Activated gamma-delta T cell (primary cell): ENCODE results near the gene CHRNB1.
"Not testable (repeated sequence)": the region's sequence is repeated elsewhere in the genome, so short reads cannot be mapped to it uniquely, and the experiment has no call there.

Experiments
- DNase-seq: peaks from one replicate; lab custom pipeline; 2025; lab: John Stamatoyannopoulos, UW

CHRNB1 gene

GRCh38 chr17:7467498-7467897 lies 22.6 kb downstream of the CHRNB1 start:
- DNase-seq: no peak

GRCh38 chr17:7468290-7468689 lies 23.4 kb downstream of the CHRNB1 start:
- DNase-seq: no peak

GRCh38 chr17:7468804-7469389 lies 24.0 kb downstream of the CHRNB1 start:
- DNase-seq: no peak

- DNase-seq: not testable (repeated sequence)
These were observed 25.0 kb downstream of the CHRNB1 start for GRCh38 chr17:7469843-7470242.

- DNase-seq: not testable (repeated sequence)
These were observed 25.7 kb downstream of the CHRNB1 start for GRCh38 chr17:7470457-7470973.

- no peak for DNase-seq
These were observed 26.9 kb downstream of the CHRNB1 start for GRCh38 chr17:7471729-7472128.

GRCh38 chr17:7474767-7475166 lies 29.9 kb downstream of the CHRNB1 start:
- not testable (repeated sequence) for DNase-seq

- DNase-seq: no peak
These were observed 31.0 kb downstream of the CHRNB1 start for GRCh38 chr17:7475764-7476422.

GRCh38 chr17:7476494-7476893 lies 31.6 kb downstream of the CHRNB1 start:
- DNase-seq: no peak

- DNase-seq: no peak
These were observed 32.1 kb downstream of the CHRNB1 start for GRCh38 chr17:7476951-7477350.

- DNase-seq: no peak
These were observed 32.8 kb downstream of the CHRNB1 start for GRCh38 chr17:7477392-7478275.

- peak; percentile 70 for DNase-seq
These were observed 33.7 kb downstream of the CHRNB1 start for GRCh38 chr17:7478276-7479212.

GRCh38 chr17:7479213-7480088 lies 34.6 kb downstream of the CHRNB1 start, which contains the start of gene ZBTB4:
TSS of gene ZBTB4 (minus strand) at chr17:7479631. CDS start at chr17:7466801, 12,830 bp downstream.
- DNase-seq: peak; percentile 69

GRCh38 chr17:7480089-7480384 lies 35.2 kb downstream of the CHRNB1 start:
- no peak for DNase-seq

GRCh38 chr17:7481275-7481674 lies 36.4 kb downstream of the CHRNB1 start, which contains the start of gene SLC35G6:
TSS of gene SLC35G6 (plus strand) at chr17:7481446. CDS start at chr17:7481517, 71 bp downstream.
- DNase-seq: not testable (repeated sequence)

GRCh38 chr17:7481842-7482741 lies 37.2 kb downstream of the CHRNB1 start:
- not testable (repeated sequence) for DNase-seq

GRCh38 chr17:7482742-7483088 lies 37.9 kb downstream of the CHRNB1 start:
- DNase-seq: not testable (repeated sequence)

- peak; percentile 87 for DNase-seq
These were observed 38.6 kb downstream of the CHRNB1 start for GRCh38 chr17:7483255-7484066.
